ENCODE results near the gene GNAI2.
"Not testable (repeated sequence)": the region's sequence is repeated elsewhere in the genome, so short reads cannot be mapped to it uniquely, and the experiment has no call there.

GNAI2 gene

DNA sequence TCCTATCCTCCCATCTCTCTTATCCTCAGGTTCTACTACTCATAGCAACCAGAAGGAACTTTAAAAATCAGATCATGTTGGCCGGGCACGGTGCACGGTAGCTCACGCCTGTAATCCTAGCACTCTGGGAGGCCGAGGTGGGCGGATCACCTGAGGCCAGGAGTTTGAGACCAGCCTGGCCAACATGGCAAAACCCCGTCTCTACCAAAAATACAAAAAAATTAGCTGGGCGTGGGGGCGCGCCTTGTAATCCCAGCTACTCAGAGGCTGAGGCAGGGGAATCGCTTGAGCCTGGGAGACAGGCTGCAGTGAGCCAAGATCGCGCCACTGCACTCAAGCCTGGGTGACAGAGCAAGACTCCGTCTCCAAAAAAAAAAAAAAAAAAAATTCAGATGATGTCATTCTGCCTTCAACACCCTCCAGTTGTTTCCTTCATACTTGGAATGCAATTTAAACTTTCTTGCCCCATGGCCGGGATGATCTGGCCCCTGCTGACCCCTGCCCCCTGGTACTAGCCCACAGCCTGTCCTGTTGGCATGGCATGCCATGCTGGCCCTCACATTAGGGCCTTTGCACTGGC lies 7.7 kb upstream of the GNAI2 start:
- DNase-seq, result not testable (repeated sequence)

DNA sequence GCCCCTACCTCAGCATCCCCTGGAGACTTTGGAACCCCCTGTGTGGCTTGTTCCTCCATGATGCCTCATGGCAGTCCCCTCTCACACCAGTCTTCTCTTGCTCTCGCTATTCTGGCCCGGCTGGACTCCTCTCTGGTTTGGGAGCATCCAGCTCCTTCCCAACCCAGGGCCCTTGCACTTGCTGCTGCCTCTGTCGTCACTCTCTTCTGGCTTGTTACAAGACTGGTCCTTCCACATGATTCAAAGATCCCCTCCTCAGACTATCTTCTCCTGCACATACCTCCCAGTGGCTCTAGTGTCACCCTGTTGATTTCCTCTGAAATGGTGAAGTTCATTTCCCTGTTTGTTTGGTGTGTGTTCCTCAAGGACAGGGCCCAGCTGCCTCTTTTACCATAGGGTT lies 6.5 kb upstream of the GNAI2 start:
- DNase-seq, result no peak

DNA sequence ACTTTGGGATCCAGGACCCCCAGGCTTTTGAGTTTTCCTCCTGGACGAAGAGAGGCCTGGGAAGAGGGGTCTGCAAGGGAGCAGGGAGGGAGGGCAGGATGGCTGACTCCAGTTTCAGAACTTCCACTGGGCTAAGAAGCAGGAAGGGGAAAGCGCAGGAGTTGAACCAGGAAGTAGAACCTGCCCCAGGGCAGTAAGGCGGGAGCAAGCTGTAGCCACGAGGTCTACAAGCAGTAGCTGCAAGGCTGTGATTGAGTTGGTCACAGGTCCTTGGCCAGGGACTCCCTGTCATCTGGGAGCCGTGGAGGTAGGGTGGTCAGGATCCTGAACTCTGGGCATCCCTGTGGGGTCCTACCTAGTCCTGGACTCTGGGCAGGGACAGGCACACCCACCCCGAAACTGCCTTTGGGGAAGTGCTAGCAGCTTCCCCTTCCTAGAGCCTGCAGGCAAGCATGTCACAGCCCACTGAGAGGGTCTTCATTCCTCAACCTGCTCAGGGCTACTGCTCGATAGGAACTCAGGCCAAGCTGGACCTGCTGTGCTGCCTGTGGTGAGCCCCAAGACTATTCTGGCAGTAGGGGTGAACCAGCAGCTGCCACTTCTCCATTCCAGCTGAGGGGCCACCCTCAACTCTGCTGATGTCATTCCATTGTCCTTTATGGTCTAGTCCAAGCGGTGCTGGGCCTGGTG lies 5.8 kb upstream of the GNAI2 start:
- no peak for DNase-seq

DNA sequence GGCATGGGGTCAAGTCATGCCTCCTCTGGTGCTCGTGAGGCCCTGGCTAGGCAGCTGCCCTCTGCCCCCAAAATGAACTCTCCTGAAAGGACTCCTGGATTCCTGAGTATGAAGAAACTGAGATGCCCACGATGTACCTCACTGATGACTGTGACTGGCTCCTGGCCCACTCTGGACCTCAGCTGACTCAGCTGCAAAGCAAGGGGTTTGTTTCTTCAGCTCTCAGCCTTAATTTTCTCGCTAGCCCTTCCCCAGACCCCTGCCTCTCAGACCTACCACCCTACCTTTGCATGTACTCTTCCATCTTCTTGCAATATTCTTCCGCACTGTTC lies 5.2 kb upstream of the GNAI2 start:
- no peak for DNase-seq

DNA sequence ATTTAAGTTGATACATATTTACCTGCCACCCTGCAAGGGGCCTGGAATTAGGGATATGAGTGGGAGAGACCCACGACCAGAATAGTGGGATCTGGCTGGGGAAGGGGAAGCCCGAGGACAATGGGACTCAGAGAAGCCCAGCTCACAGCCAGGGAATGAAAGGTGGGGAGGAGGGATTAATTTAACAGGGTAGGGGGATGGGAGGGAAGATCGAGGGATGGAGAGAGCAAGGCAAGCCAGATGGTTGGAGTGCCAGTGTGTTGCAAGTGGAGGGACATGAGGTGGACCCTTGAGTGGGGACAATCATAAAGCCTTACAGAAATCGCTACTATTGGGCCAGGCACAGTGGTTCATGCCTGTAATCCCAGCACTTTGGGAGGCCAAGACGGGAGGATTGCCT lies 4.4 kb upstream of the GNAI2 start:
- DNase-seq, result no peak

DNA sequence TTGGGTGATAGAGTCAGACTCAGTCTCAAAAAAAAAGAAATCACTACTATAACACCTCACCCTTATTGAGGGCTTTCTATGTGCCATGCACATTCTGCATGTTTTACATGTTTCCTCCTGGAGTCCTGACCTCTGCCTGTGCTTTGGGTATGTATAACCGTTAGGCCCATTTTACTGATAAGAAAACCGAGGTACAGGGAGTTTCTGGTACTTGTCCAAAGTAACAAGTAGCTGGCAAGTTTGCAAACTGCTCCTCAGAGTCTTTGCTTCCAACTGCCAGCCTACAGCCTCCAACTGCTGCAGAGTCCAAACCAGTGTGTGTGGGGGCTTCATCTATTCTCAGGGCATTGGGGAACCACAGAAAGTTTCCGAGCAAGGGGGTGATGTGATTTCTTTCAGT lies 3.7 kb upstream of the GNAI2 start:
- no peak for DNase-seq

DNA sequence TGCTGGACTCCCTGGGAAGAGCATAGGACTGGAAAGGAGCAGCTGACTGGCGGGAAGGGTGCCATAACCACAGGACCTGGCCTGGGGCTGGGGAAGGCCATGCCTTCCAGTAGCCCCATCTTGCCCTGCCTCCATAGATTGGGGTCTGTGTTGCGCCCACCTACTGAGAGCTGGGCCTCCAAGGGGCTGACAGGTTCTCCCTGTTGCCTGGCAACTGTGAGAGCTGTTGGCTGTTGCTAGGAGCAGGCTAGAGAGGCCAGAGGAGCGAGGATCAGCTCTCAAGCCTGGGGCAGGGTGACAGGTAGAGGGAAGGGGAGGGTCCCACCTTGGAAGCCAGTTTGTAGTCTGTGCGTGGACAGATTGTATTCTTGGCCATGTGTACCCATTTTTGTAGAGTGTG lies 2.8 kb upstream of the GNAI2 start:
- no peak for DNase-seq

DNA sequence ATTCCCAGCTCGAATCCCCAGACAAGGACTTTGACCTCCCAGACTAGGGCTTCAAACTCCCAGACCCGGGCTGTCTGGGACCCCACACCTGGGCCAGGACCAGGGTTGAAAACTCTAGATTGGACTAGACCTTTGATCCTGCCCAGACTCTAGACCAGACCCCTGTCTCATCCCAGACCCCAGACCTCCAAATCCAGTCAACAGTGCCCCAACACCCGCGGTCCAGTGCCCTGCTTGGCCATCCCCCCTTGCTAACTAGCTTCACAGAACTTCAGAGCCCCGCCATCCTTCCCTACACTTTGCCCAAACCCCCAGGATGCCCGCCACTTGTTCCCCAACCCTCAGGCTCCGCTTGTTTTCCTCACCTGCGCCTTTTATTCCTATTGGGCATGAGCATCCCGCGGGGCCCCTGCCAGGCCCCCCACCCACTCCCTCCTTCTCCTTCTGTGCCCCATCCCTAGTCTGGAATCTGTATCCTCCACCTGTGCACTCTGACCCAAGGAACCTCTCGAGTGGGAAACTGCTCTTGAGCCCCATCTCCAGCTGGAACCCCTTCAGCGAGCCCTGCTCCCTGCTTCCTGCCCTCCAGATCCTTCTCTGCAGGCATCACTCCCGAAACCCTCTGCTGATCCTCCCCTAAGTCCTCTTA lies 604 bp downstream of the GNAI2 start:
- no peak for DNase-seq

DNA sequence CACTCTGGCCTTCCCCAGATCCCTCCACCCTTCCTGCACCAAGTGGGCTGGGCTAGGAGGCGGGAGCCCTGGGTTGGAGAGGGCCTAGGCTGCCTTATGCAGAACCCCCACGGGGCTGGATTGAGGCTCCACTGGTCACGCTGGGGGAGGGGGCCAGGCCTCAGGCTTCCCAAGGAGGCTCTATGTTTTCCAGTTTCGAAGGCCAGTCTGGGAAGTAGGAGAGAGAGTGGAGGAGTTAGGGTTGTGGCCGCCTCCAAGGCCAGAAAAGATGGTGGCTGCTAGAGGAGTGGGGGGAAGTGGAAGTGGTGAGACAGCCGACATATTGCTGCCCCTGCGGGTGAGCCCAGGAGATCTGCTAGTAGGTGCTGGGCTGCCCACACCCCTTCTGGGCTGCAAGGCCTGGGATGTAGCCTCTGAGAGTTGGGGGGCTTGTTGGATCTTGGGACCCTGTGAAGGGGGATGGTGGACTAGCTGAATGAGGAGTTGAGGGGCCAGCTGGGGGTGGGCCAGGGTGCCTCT lies 1.2 kb downstream of the GNAI2 start:
- no peak for DNase-seq

DNA sequence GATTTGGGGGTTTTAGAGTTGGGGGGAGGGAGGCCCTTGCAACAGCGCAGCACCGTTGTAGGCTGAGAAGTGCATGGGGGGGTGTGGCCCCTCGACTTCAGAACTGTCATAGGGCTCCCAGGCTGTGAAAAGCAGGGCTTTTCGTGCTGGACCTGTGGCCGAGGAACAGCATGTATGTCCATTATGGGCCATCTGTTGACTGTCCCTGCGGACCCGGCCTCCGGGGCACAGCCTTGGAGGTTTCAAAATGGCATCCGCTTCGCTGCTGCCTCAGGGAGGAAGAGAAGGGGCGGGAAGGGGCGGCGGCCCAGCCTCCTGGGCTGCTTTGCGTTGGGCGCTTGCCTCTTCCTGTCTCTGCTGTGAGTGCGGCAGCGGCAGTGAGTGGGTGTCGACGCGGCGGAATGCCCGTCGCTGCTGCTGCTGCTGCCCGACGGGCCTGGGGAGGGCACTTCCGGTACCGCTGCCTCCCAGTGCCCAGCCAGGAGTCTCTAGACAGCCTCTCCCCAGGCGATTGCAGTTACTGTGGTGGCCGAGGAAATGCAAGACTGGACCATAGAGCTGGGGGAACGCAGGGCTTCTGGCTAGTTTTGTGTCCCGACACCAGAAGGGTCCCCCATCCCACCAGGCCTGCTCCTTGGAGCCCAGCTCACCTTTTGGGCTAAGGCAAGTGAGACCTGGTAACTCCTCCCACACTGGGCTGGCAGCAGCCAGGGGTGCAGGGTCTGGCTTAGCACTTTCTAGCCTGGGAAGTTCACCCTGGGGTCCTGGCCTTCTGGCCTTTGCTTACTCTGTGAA lies 1.9 kb downstream of the GNAI2 start:
- no peak for DNase-seq

DNA sequence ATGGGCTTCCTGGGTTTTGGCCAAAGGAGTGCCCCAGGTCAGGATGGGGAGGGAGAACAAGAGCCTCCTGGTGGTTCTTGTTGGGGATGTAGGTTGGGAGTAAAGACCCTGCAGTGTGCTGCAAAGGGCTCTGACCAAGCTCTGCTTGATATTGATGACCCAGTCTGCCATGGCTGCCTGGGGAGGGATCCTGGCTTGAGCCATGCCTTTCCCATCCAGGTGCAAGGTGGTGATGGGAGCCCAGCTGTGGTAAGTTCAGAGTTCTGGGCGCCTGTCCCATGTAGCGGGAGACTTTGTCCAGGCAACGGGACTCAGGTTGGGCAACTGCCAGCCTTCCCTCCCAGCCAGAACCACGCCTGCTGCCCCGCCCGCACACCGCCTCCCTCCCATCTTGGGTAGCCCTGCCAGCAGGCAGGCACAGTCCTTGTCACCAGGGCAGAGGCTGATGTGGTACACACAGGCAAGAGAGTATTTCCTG lies 2.6 kb downstream of the GNAI2 start:
- no peak for DNase-seq

DNA sequence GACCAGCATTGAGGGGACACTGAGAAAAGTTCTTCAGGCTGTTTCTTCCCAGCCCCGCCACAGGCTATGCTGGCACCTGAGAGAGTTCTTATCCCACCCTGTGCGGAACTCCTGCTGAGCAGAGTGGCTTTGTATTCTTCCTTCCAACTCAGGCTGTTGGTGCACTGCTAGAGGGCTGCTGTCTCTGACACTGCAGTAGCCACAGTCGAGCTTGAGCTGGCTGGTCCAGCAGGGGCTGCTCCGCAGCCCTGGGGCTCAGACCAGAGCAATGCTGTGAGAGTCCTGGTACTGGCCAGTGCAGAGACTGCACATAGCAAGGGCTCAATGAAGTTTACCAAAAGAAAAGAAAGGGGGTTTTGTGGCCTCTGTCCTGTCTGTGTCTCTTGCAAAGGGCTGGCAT lies 3.6 kb downstream of the GNAI2 start:
- no peak for DNase-seq

DNA sequence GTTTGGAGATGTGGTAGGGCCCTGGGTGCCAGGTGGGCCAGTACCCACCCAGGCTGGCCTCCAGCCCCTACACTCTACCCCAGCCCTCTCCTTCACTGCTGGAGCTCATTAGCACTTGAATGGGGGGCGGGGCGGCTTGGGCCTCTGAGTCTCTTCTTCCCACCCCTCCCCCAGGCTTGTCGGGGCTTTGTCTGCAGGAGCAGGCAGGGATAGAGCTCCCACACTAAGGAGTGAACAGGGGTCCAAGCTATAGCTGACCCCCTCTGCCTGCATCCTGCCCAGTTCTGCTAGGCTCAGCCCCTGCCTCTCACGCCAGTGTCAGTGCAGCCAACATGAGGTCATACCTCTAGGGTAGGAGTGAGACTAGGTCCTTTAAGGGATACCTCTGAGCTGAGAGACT lies 5.2 kb downstream of the GNAI2 start:
- DNase-seq, result no peak

DNA sequence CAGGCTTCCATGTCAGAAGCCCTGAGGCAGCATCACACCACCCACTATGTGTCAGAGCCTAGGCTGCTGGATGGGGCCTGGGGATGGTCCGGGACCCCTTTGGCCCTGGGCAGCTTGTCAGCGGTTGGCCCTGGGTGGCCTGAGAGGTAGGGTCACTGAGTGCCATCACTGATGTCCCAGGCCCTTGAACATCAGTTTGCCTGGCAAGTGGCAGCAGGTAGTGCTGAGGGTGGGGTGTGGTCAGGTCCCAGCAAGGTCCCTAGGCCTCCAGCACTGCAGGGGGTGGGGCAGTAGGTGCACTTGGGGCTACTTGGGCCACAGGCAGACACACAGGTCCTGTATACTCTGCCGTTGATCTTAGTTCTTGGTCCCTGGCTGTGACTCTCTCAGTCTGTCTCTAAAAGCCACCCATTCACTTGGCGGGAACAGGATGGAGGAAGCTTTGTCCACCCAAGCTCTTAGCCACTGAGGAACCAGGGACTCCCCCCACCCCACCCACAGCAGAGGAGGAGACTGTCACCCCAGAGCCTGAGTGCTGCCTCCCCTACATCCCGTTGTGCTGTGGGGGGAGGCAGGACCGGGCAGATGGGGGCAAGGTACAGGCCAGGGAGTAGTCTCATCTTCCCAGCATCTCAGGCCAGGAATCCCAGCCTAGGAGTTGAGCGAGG lies 5.8 kb downstream of the GNAI2 start:
- no peak for DNase-seq

DNA sequence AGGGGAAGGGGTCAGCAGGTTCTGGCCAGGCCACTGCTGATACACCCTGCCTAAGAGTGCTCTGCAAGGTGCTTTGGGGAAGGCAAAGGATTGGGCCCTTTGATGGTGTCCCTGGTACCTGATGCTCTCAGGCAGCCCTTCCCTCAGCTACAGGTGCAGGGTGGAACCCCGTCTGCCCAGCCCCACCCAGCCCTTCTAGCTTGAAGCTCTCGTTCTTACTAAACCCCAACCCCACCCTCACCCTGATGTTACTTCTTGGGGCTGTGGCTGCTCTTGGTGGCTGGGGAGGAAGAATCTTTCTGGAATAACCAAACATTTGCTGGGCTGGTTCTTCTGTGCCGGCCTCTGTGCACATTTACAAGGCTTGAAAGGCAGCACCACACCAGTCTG lies 6.4 kb downstream of the GNAI2 start:
- DNase-seq, result no peak

DNA sequence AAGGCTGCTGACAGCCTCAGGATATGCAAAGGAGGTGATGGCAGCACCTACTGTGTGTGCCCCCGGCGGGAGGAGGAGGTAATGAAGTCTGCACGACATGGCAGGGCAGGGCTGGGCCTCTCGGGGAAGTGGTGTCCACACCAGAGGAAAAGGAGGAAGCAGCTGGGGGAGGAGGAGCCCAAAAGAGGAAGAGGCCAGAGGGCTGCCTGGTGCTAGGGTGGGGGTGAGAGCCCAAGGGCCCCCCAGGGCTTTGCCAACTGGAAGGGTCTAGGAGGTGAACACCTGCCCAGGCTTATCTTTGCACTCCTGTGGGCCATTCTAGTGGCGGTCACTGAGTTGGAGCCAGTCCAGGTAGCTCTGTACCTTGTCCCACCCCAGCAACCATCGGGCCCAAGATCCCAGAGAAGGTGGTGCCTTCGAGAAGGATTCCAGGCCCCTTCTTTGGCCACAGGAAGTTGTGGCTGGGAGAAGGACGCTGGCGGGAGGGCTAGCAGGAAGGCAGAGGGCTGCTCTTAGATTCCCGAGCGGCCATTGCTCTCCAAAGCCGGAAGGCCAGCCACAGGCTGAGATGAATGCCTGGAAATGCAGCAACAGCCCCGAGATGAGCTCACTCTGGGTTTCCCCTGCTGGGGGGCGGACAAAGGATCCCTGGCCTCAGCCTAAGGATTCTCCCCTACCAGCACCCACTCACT lies 7.0 kb downstream of the GNAI2 start:
- no peak for DNase-seq

DNA sequence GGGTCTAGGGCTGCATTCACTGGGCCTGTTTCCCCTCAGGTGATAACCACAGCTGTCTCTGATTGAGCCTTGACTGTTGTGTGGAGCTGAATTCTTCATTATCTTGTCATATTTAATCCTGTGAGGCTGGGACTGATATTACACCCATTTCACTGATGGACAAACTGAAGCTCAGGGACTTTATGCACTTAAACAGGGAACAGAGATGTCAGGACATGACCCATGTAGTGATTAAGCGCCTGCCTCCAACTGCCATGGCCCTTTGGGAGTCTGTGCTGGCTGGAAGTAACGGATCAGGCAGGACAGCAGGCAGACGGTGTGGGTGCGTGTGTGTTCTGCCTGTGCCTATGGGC lies 7.5 kb downstream of the GNAI2 start:
- DNase-seq, result no peak

DNA sequence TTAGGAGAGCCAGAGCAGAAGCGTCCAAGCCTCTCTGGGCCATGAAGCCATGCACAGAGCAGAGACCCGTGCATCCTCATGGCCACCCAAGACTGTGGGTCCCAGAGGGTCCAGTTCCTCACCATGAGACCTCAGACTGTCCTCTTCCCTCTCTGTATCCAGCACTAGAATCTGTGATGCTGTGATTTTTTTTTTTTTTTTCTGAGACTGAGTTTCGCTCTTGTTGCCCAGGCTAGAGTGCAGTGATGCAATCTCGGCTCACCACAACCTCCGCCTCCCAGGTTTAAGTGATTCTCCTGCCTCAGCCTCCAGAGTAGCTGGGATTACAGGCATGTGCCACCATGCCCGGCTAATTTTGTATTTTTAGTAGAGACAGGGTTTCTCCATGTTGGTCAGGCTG lies 8.8 kb downstream of the GNAI2 start:
- DNase-seq, result not testable (repeated sequence)

DNA sequence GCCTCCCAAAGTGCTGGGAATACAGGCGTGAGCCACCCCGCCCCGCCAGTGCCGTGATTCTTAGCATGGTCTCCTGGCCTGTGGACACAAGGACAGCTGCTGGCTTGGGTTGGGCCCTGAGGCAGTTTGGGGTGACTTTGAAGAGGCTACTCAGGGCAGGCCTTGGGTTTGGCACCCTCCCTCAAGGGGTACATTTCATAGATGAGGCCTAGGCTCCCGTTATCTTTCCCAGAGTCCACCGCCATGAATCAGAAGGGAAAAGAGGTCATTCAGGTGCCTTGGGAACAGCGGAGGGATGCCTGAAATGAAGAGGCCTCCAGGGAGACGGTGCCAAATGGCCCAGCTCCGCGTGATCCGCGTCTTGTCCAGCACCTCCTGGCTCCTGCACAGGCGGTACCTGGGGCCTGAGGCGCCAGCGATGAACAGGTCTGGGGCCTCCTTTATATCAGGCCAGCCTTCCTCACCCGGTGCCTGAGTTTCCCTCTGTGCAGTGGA lies 9.3 kb downstream of the GNAI2 start:
- no peak for DNase-seq

DNA sequence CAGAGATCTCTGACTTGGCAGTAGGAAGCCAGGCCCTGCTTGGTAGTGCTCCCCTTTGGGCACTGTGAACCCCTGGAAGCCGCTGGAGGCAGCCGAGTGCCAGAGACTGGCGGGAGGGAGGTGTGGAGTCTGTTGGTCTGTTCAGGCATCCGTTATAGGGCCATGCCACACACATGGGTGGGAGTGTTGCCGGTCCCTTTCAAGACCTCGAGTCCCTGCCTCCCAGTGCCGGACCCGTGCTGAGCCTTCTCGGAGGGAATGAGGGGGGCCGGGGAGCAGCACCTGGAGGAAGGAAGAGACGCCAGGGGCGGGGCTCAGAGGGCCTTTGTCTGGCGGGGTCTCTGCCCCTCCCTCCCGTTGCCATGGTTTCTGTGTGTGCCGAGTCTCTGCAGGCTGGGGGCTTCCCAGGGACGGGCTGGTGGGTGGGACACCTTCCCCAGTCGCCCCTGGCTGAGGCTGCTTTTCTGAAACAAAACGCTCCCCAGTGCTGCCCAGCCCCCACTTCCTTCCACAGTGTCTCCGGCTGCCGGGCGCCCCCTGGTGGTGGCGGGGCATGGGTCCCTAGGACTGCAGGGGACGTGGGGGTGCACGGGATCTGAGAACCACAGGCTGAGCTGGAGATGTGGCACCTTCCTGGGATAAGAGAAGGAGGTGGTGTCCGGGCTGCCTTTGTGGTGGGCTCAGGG lies 10.0 kb downstream of the GNAI2 start:
- no peak for DNase-seq

DNA sequence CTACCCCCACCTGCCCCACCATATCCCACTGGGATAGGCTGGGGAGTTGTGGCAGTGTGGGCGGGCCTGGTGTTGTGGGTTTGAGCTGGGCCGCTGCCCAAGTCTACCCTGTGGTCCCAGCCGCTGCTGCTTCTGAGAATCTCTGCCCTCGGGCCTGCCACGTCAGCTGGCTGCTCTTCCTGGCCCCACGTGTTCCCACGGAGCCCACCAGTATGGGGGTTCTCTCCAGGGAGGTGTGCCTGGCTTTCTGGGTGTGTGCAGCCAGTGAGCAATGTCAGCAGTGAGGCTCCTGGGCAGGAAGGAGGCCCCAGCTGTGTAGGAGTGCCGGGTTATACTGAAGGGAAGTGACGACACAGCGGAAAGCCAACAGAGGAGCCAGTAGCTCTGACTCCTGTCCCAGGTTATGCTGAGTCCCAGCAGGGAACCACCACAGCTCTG lies 10.5 kb downstream of the GNAI2 start:
- DNase-seq, result no peak

DNA sequence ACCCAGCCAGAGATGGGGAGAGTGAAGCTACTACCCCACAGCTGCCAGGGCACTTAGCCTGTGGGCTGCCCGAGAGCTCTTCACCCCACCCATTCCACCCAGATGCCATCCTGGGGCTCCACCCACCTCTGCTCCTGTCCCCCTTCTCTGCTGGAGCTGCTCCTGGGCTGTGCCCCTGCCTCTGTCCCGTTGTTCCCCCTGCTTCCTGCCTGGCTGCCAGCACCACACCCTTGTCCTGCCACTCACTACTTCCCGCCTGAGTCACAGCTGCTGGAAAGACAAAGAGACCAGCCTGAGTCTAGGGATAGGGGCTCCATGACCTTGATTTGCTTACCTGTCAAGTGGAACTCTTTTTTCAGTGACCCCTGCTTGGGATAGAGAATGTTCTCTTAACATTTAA lies 12.4 kb downstream of the GNAI2 start:
- DNase-seq, result no peak

Data from NCI-H2029 treated with DMSO at 0.1 percent for 48 hours (cell line).